Motor neuron (in vitro differentiated cells): ENCODE measurements around the gene MOV10. TPM values are rescaled to one million over a fixed set of nuclear protein-coding genes. Genes with fewer than 3 reads are reported as not detected.
A peak's percentile ranks its signal among the peaks of the same experiment; 100 is the strongest.
"Not testable (repeated sequence)": the region's sequence is repeated elsewhere in the genome, so short reads cannot be mapped to it uniquely, and the experiment has no call there.

Experiments used
- ATAC-seq, 8 experiments: fragments of 200-7000 bp; cut with Tn5 transposase; replicated peaks in 6 of 8; 2 replicates each; pipeline ENCODE4 v1.8.0; 2021; ENCODE audit warnings: mild to moderate bottlenecking in 8 of 8, moderate library complexity in 8 of 8
- H3K27ac ChIP-seq, 2 donors: fragments of 250-450 bp; sonication (Bioruptor Pico); 2 replicates each; pipeline ENCODE4 v1.9.0; 2021; ENCODE audit warnings: antibody characterized with exemption in 2 of 2, mild to moderate bottlenecking in 2 of 2, moderate library complexity in 1 of 2
- H3K4me1 ChIP-seq, 2 donors: fragments of 250-450 bp; sonication (Bioruptor Pico); replicated peaks in 1 of 2; 2 replicates each; pipeline ENCODE4 v1.6.1; 2021; ENCODE audit warnings: antibody characterized with exemption in 2 of 2, mild to moderate bottlenecking in 2 of 2, moderate library complexity in 1 of 2
- H3K4me3 ChIP-seq, 5 donors: fragments of 250-450 bp; sonication (Bioruptor Pico); 2 replicates each; pipeline ENCODE4 v1.9.0; 2021; ENCODE audit warnings: antibody characterized with exemption in 5 of 5, mild to moderate bottlenecking in 5 of 5, moderate library complexity in 4 of 5
- WGBS, 10 experiments: fragments of 450-650 bp; shearing (Covaris generic); methylation state at CpG; one replicate each; pipeline ENCODE4 v1.0.0; 2022; 5-methylcytosine and 5-hydroxymethylcytosine counted together
- in situ Hi-C, 9 experiments: fragments of 400-800 bp; cut with MboI; loops; one replicate each; pipeline ENCODE4 v1.15.0; 2021; ENCODE audit warnings: low sequenced_read_pairs in 9 of 9, low pct_unique_long_range_greater_than_20kb in 2 of 9; ENCODE audit not compliant: unreplicated experiment in 9 of 9
- total RNA-seq, 8 experiments: library from RNA; unstranded; fragments of 300-600 nt; gene quantifications; 2 replicates each; pipeline versions ENCODE4 v1.2.3 to v1.2.4, GENCODE V29; 2022

MOV10 gene
- total RNA-seq, 8 experiments from 2014 or later: 8.8 to 74.7 (median 28.3) TPM

GRCh38 chr1:112721966-112722524 is 47.6 kb downstream of the MOV10 start:
- H3K4me1 ChIP-seq: peaks cover 14 to 23% of the 10 kb centered on the region in 2 donors
- no peak overlapping the region for H3K4me3 ChIP-seq
- peak overlapping the region; percentile 6 to 73 for H3K27ac ChIP-seq
- no peak for ATAC-seq
- in situ Hi-C loops: loop anchor here in 5 of 9 experiments (10.0 to 25.0 kb wide), 3 partner anchors 83 to 340 kb away; partner anchors contain the start of genes CTTNBP2NL (in 2 of the 5) and LRIG2 (in 2 of the 5)
- 50 to 100% (median 84%) methylated on average over 1 to 8 of the region's 10 CpGs; no CpG with 5 or more reads in 5 of the 10 experiments for WGBS, 10 experiments

- Histone ChIP-seq H3K27ac (peak overlapping the region; percentile 47 to 73), H3K4me3 (peak overlapping the region in 1 of 5 donors; percentile 13), H3K4me1 (peaks cover 14 to 23% of the 10 kb centered on the region in 2 donors)
- ATAC-seq: peak; percentile 50 to 88 (median 80)
- in situ Hi-C loops: loop anchor here in 5 of 9 experiments (10.0 to 25.0 kb wide), 3 partner anchors 82 to 339 kb away; partner anchors contain the start of genes CTTNBP2NL (in 2 of the 5) and LRIG2 (in 2 of the 5)
- WGBS, 10 experiments: 0 to 45% (median 31%) methylated on average over 1 to 16 of the region's 35 CpGs; no CpG with 5 or more reads in 4 of the 10 experiments
Measured at GRCh38 chr1:112722601-112723510, 48.4 kb downstream of the MOV10 start.

GRCh38 chr1:112723511-112723839 is 49.0 kb downstream of the MOV10 start:
- H3K4me1 ChIP-seq: peaks cover 14 to 23% of the 10 kb centered on the region in 2 donors
- no peak overlapping the region for H3K4me3 ChIP-seq
- peak overlapping the region; percentile 37 to 47 for H3K27ac ChIP-seq
- ATAC-seq: no peak
- in situ Hi-C loops: loop anchor here in 5 of 9 experiments (10.0 to 25.0 kb wide), 3 partner anchors 81 to 339 kb away; partner anchors contain the start of genes CTTNBP2NL (in 2 of the 5) and LRIG2 (in 2 of the 5)
- 20 to 100% (median 81%) methylated on average over 1 to 6 of the region's 8 CpGs; no CpG with 5 or more reads in 4 of the 10 experiments for WGBS, 10 experiments

- in situ Hi-C loops: loop anchor here in 5 of 9 experiments (10.0 to 25.0 kb wide), 3 partner anchors 81 to 338 kb away; partner anchors contain the start of genes CTTNBP2NL (in 2 of the 5) and LRIG2 (in 2 of the 5)
- not testable (repeated sequence) for H3K27ac ChIP-seq, ATAC-seq, H3K4me3 ChIP-seq
- peaks cover 14 to 24% of the 10 kb centered on the region in 2 donors for H3K4me1 ChIP-seq
- WGBS, 10 experiments: 86 to 100% (median 97%) methylated on average over 1 to 2 of the region's 4 CpGs; no CpG with 5 or more reads in 6 of the 10 experiments
Measured at GRCh38 chr1:112724240-112724639, 49.8 kb downstream of the MOV10 start.

- 0 to 80% (median 25%) methylated on average over 1 to 2 of the region's 2 CpGs; no CpG with 5 or more reads in 1 of the 10 experiments for WGBS, 10 experiments
- Histone ChIP-seq H3K4me3 (no peak overlapping the region), H3K4me1 (peaks cover 12 to 22% of the 10 kb centered on the region in 2 donors), H3K27ac (no peak overlapping the region)
- in situ Hi-C loops: loop anchor here in 1 of 9 experiments (10.0 kb wide), 1 partner anchor 77 kb away; no protein-coding TSS in a partner anchor
- peak in 3 of 8 experiments; percentile 19 to 43 (median 35) for ATAC-seq
Measured at GRCh38 chr1:112727716-112728115, 53.3 kb downstream of the MOV10 start.

GRCh38 chr1:112728306-112728971 is 54.0 kb downstream of the MOV10 start:
- not testable (repeated sequence) for ATAC-seq, H3K4me3 ChIP-seq, H3K27ac ChIP-seq
- peaks cover 5 to 15% of the 10 kb centered on the region in 2 donors for H3K4me1 ChIP-seq
- 80 to 100% (median 92%) methylated on average over 1 to 15 of the region's 33 CpGs; no CpG with 5 or more reads in 3 of the 10 experiments for WGBS, 10 experiments
- in situ Hi-C loops: loop anchor here in 1 of 9 experiments (10.0 kb wide), 1 partner anchor 76 kb away; no protein-coding TSS in a partner anchor

- not testable (repeated sequence) for ATAC-seq, H3K27ac ChIP-seq, H3K4me3 ChIP-seq
- H3K4me1 ChIP-seq: peaks cover 4 to 13% of the 10 kb centered on the region in 2 donors
- in situ Hi-C loops: loop anchor here in 1 of 9 experiments (10.0 kb wide), 1 partner anchor 76 kb away; no protein-coding TSS in a partner anchor
- 25 to 72% (median 57%) methylated on average over 2 of the region's 3 CpGs; no CpG with 5 or more reads in 2 of the 10 experiments for WGBS, 10 experiments
Measured at GRCh38 chr1:112729011-112729410, 54.6 kb downstream of the MOV10 start.

- no peak overlapping the region for H3K4me3 ChIP-seq
- 20 to 78% (median 33%) methylated on average over 1 of the region's 1 CpG; no CpG with 5 or more reads in 7 of the 10 experiments for WGBS, 10 experiments
- in situ Hi-C loops: loop anchor here in 1 of 9 experiments (10.0 kb wide), 1 partner anchor 75 kb away; no protein-coding TSS in a partner anchor
Measured at GRCh38 chr1:112729909-112730308, 55.5 kb downstream of the MOV10 start.

GRCh38 chr1:112731451-112731850 is 57.0 kb downstream of the MOV10 start:
- 85 to 100% (median 100%) methylated on average over 1 of the region's 1 CpG; no CpG with 5 or more reads in 3 of the 10 experiments for WGBS, 10 experiments

More at GRCh38 chr1:112729909-112730308, 55.5 kb downstream of the MOV10 start:
- ATAC-seq: peak in 3 of 8 experiments; percentile 10 to 45 (median 40)
- H3K27ac ChIP-seq: no peak overlapping the region
- peaks cover 4 to 13% of the 10 kb centered on the region in 2 donors for H3K4me1 ChIP-seq

GRCh38 chr1:112735752-112736151 is 61.3 kb downstream of the MOV10 start:
- in situ Hi-C loops: no loop called here
- Histone ChIP-seq H3K4me1 (no peaks in the 10 kb centered on the region), H3K27ac (no peak overlapping the region), H3K4me3 (no peak overlapping the region)
- 43 to 100% (median 92%) methylated on average over 1 of the region's 1 CpG; no CpG with 5 or more reads in 1 of the 10 experiments for WGBS, 10 experiments
- ATAC-seq: peak in 3 of 8 experiments; percentile 62 to 98 (median 98)

More at GRCh38 chr1:112731451-112731850, 57.0 kb downstream of the MOV10 start:
- Histone ChIP-seq H3K4me3 (no peak overlapping the region), H3K4me1 (peaks cover 4 to 13% of the 10 kb centered on the region in 2 donors), H3K27ac (no peak overlapping the region)
- ATAC-seq: no peak
- in situ Hi-C loops: no loop called here

GRCh38 chr1:112737573-112737972 is 63.1 kb downstream of the MOV10 start:
- in situ Hi-C loops: no loop called here
- 67 to 100% (median 89%) methylated on average over 1 to 3 of the region's 3 CpGs; no CpG with 5 or more reads in 6 of the 10 experiments for WGBS, 10 experiments
- no peak for ATAC-seq
- H3K4me3 ChIP-seq: no peak overlapping the region
- H3K4me1 ChIP-seq: no peaks in the 10 kb centered on the region
- no peak overlapping the region for H3K27ac ChIP-seq
